MG63 (cell line): ENCODE measurements around the gene RABGAP1L. TPM values are rescaled to one million over a fixed set of nuclear protein-coding genes. Genes with fewer than 3 reads are reported as not detected.
"Not testable (repeated sequence)": the region's sequence is repeated elsewhere in the genome, so short reads cannot be mapped to it uniquely, and the experiment has no call there.

Experiments
- DNase-seq: peaks from one replicate; pipeline ENCODE4 v3.0.0-alpha.2; 2020
- H3K27me3 ChIP-seq: fragments of 250-450 bp; sonication (Bioruptor Pico); 2 replicates; pipeline ENCODE4 v1.5.1; 2020; ENCODE audit warnings: mild to moderate bottlenecking, moderate library complexity
- H3K36me3 ChIP-seq: fragments of 250-450 bp; sonication (Bioruptor Pico); 2 replicates; pipeline ENCODE4 v1.5.1; 2020; ENCODE audit warnings: mild to moderate bottlenecking, moderate library complexity
- H3K4me3 ChIP-seq: fragments of 250-450 bp; sonication (Bioruptor Pico); 2 replicates; pipeline ENCODE4 v1.5.1; 2020; ENCODE audit warnings: mild to moderate bottlenecking, moderate library complexity
- H3K9me3 ChIP-seq: fragments of 250-450 bp; sonication (Bioruptor Pico); 2 replicates; pipeline ENCODE4 v1.5.1; 2020; ENCODE audit warnings: mild to moderate bottlenecking, moderate library complexity
- total RNA-seq: library from RNA; depleted of rRNA; stranded (reverse); fragments of >200 nt; shearing (Covaris generic); gene quantifications from 2 replicates; pipeline ENCODE4 v1.2.3, GENCODE V29; 2014; ENCODE audit warnings: low replicate concordance

The RABGAP1L gene
- total RNA-seq, 1 experiment from 2014 or later = 14.8 TPM

GRCh38 chr1:174892016-174892415, 732.7 kb downstream of the RABGAP1L start:
- Histone ChIP-seq H3K4me3 (no peak overlapping the region), H3K9me3 (no peaks in the 10 kb centered on the region), H3K27me3 (no peaks in the 10 kb centered on the region), H3K36me3 (no peaks in the 10 kb centered on the region)
- DNase-seq = no peak

GRCh38 chr1:174894117-174894762, 734.9 kb downstream of the RABGAP1L start:
- H3K9me3 ChIP-seq = no peaks in the 10 kb centered on the region
- DNase-seq = no peak
- no peaks in the 10 kb centered on the region for H3K27me3 ChIP-seq
- H3K4me3 ChIP-seq = no peak overlapping the region
- no peaks in the 10 kb centered on the region for H3K36me3 ChIP-seq

GRCh38 chr1:174895610-174896009, 736.3 kb downstream of the RABGAP1L start:
- not testable (repeated sequence) for H3K36me3 ChIP-seq, H3K9me3 ChIP-seq, H3K27me3 ChIP-seq, DNase-seq, H3K4me3 ChIP-seq

GRCh38 chr1:174898102-174898797, 738.9 kb downstream of the RABGAP1L start:
- no peaks in the 10 kb centered on the region for H3K9me3 ChIP-seq
- H3K27me3 ChIP-seq = no peaks in the 10 kb centered on the region
- no peaks in the 10 kb centered on the region for H3K36me3 ChIP-seq
- DNase-seq = no peak
- H3K4me3 ChIP-seq = no peak overlapping the region

- no peaks in the 10 kb centered on the region for H3K36me3 ChIP-seq
- H3K27me3 ChIP-seq = no peaks in the 10 kb centered on the region
- no peaks in the 10 kb centered on the region for H3K9me3 ChIP-seq
- no peak overlapping the region for H3K4me3 ChIP-seq
- no peak for DNase-seq
These were observed 741.0 kb downstream of the RABGAP1L start for GRCh38 chr1:174900317-174900716.

- no peaks in the 10 kb centered on the region for H3K36me3 ChIP-seq
- no peaks in the 10 kb centered on the region for H3K27me3 ChIP-seq
- DNase-seq = no peak
- no peak overlapping the region for H3K4me3 ChIP-seq
- H3K9me3 ChIP-seq = peaks cover 3% of the 10 kb centered on the region; the same call in 1 of the 2 replicates
These were observed 743.3 kb downstream of the RABGAP1L start for GRCh38 chr1:174902531-174903099.

GRCh38 chr1:174911606-174912005, 752.3 kb downstream of the RABGAP1L start:
- no peak overlapping the region for H3K4me3 ChIP-seq
- no peaks in the 10 kb centered on the region for H3K36me3 ChIP-seq
- H3K9me3 ChIP-seq = peaks cover 3% of the 10 kb centered on the region; the same call in 1 of the 2 replicates
- no peaks in the 10 kb centered on the region for H3K27me3 ChIP-seq
- DNase-seq = no peak

GRCh38 chr1:174912264-174912663, 752.9 kb downstream of the RABGAP1L start:
- Histone ChIP-seq H3K4me3 (no peak overlapping the region), H3K9me3 (no peaks in the 10 kb centered on the region), H3K36me3 (no peaks in the 10 kb centered on the region), H3K27me3 (no peaks in the 10 kb centered on the region)
- no peak for DNase-seq

- no peak for DNase-seq
- no peaks in the 10 kb centered on the region for H3K36me3 ChIP-seq
- H3K27me3 ChIP-seq = no peaks in the 10 kb centered on the region
- no peaks in the 10 kb centered on the region for H3K9me3 ChIP-seq
- H3K4me3 ChIP-seq = no peak overlapping the region
These were observed 754.0 kb downstream of the RABGAP1L start for GRCh38 chr1:174913225-174913903.

- no peak for DNase-seq
- no peaks in the 10 kb centered on the region for H3K9me3 ChIP-seq
- no peaks in the 10 kb centered on the region for H3K36me3 ChIP-seq
- H3K4me3 ChIP-seq = no peak overlapping the region
- no peaks in the 10 kb centered on the region for H3K27me3 ChIP-seq
These were observed 755.7 kb downstream of the RABGAP1L start for GRCh38 chr1:174914991-174915390.

GRCh38 chr1:174916846-174917245, 757.5 kb downstream of the RABGAP1L start:
- no peaks in the 10 kb centered on the region for H3K9me3 ChIP-seq
- no peak overlapping the region for H3K4me3 ChIP-seq
- no peaks in the 10 kb centered on the region for H3K36me3 ChIP-seq
- no peak for DNase-seq
- H3K27me3 ChIP-seq = no peaks in the 10 kb centered on the region

- H3K9me3 ChIP-seq = no peaks in the 10 kb centered on the region
These were observed 760.8 kb downstream of the RABGAP1L start for GRCh38 chr1:174920093-174920492.

GRCh38 chr1:174922121-174922520, 762.8 kb downstream of the RABGAP1L start:
- Histone ChIP-seq H3K36me3 (no peaks in the 10 kb centered on the region), H3K9me3 (no peaks in the 10 kb centered on the region), H3K27me3 (no peaks in the 10 kb centered on the region), H3K4me3 (no peak overlapping the region)
- no peak for DNase-seq

More at GRCh38 chr1:174920093-174920492, 760.8 kb downstream of the RABGAP1L start:
- no peaks in the 10 kb centered on the region for H3K27me3 ChIP-seq
- H3K36me3 ChIP-seq = no peaks in the 10 kb centered on the region
- no peak for DNase-seq
- no peak overlapping the region for H3K4me3 ChIP-seq

GRCh38 chr1:174923820-174924219, 764.5 kb downstream of the RABGAP1L start:
- Histone ChIP-seq H3K36me3 (no peaks in the 10 kb centered on the region), H3K27me3 (no peaks in the 10 kb centered on the region), H3K9me3 (no peaks in the 10 kb centered on the region), H3K4me3 (no peak overlapping the region)
- DNase-seq = no peak

GRCh38 chr1:174928541-174928940, 769.2 kb downstream of the RABGAP1L start:
- Histone ChIP-seq H3K9me3 (no peaks in the 10 kb centered on the region), H3K27me3 (no peaks in the 10 kb centered on the region), H3K36me3 (no peaks in the 10 kb centered on the region), H3K4me3 (no peak overlapping the region)
- no peak for DNase-seq

- Histone ChIP-seq H3K36me3 (no peaks in the 10 kb centered on the region), H3K9me3 (no peaks in the 10 kb centered on the region), H3K27me3 (no peaks in the 10 kb centered on the region), H3K4me3 (no peak overlapping the region)
- no peak for DNase-seq
These were observed 771.9 kb downstream of the RABGAP1L start for GRCh38 chr1:174931214-174931613.

- Histone ChIP-seq H3K4me3 (no peak overlapping the region), H3K36me3 (no peaks in the 10 kb centered on the region), H3K9me3 (no peaks in the 10 kb centered on the region), H3K27me3 (no peaks in the 10 kb centered on the region)
- DNase-seq = no peak
These were observed 773.3 kb downstream of the RABGAP1L start for GRCh38 chr1:174932587-174932986.
